CD14-positive monocyte (primary cell): ENCODE measurements around the gene ABCG2. TPM values are rescaled to one million over a fixed set of nuclear protein-coding genes. Genes with fewer than 3 reads are reported as not detected.

Experiments
- DNase-seq, 3 donors: peaks; one replicate each; pipeline ENCODE4 v3.0.0-alpha.2; 2011 to 2022
- H2AFZ ChIP-seq: 2 replicates; pipeline ENCODE4 v1.6.0; 2012; ENCODE audit warnings: mild to moderate bottlenecking, low read depth, low read length, inconsistent platforms; ENCODE audit not compliant: insufficient read depth, poor library complexity, severe bottlenecking
- H3K27ac ChIP-seq, 2 donors: 1 replicate in 1 of 2; 2 replicates in 1 of 2; pipeline ENCODE4 v1.5.1; 2012 to 2013; ENCODE audit warnings: low read length in 2 of 2, control low read depth in 1 of 2, inconsistent platforms in 1 of 2, low read depth in 1 of 2, mild to moderate bottlenecking in 1 of 2
- H3K27me3 ChIP-seq, 2 donors: one replicate each; pipeline versions ENCODE4 v1.6.0 to v1.6.1; 2011 to 2013; ENCODE audit warnings: low read length in 2 of 2; ENCODE audit not compliant: control insufficient read depth in 2 of 2, insufficient read depth in 2 of 2
- H3K36me3 ChIP-seq, 2 donors: replicated peaks in 1 of 2; 1 replicate in 1 of 2; 2 replicates in 1 of 2; pipeline versions ENCODE4 v1.5.1 to v1.6.1; 2012 to 2013; ENCODE audit warnings: low read length in 2 of 2, control low read depth in 1 of 2, inconsistent platforms in 1 of 2, mild to moderate bottlenecking in 1 of 2; ENCODE audit not compliant: insufficient read depth in 2 of 2, control insufficient read depth in 1 of 2
- H3K4me1 ChIP-seq, 2 donors: 1 replicate in 1 of 2; 2 replicates in 1 of 2; pipeline versions ENCODE4 v1.5.1 to v1.6.1; 2012 to 2013; ENCODE audit warnings: low read length in 2 of 2, control low read depth in 1 of 2, inconsistent platforms in 1 of 2, mild to moderate bottlenecking in 1 of 2, moderate library complexity in 1 of 2; ENCODE audit not compliant: insufficient read depth in 2 of 2, control insufficient read depth in 1 of 2
- H3K4me2 ChIP-seq: replicated peaks from 2 replicates; pipeline ENCODE3; 2012; ENCODE audit warnings: low read length, moderate library complexity, mild to moderate bottlenecking; ENCODE audit not compliant: poor library complexity, severe bottlenecking; ENCODE audit errors: extremely low read depth
- H3K4me3 ChIP-seq, 3 experiments: fragments of 200-600 bp in 1 of 3; sonication (generic) in 1 of 3; replicated peaks in 1 of 3; 1 replicate in 2 of 3; 2 replicates in 1 of 3; pipeline ENCODE4 v1.5.1; 2011 to 2013; ENCODE audit warnings: low read length in 3 of 3, mild to moderate bottlenecking in 3 of 3, control low read depth in 2 of 3, low read depth in 2 of 3, inconsistent platforms in 1 of 3, moderate library complexity in 1 of 3
- H3K79me2 ChIP-seq: 2 replicates; pipeline ENCODE4 v1.6.0; 2012; ENCODE audit warnings: mild to moderate bottlenecking, control low read depth, inconsistent platforms, low read length, moderate library complexity; ENCODE audit not compliant: insufficient read depth
- H3K9ac ChIP-seq: 2 replicates; pipeline ENCODE4 v1.6.0; 2017; ENCODE audit warnings: low read length, mild to moderate bottlenecking; ENCODE audit not compliant: insufficient read depth, poor library complexity, severe bottlenecking
- H3K9me3 ChIP-seq, 2 donors: replicated peaks in 1 of 2; 1 replicate in 1 of 2; 2 replicates in 1 of 2; pipeline versions ENCODE4 v1.5.1 to v1.6.1; 2012 to 2013; ENCODE audit warnings: low read length in 2 of 2, control low read depth in 1 of 2; ENCODE audit not compliant: control insufficient read depth in 1 of 2, insufficient read depth in 1 of 2
- H4K20me1 ChIP-seq: 2 replicates; pipeline ENCODE4 v1.6.0; 2012; ENCODE audit warnings: mild to moderate bottlenecking, low read length, control low read depth, moderate library complexity; ENCODE audit not compliant: insufficient read depth
- H3K27ac Mint-ChIP-seq, 7 donors: one replicate each; pipeline ENCODE4 v1.8.0; 2020; ENCODE audit warnings: mild to moderate bottlenecking in 7 of 7, mixed read lengths in 7 of 7, moderate library complexity in 6 of 7, inconsistent platforms in 2 of 7
- H3K27me3 Mint-ChIP-seq, 3 donors: one replicate each; pipeline ENCODE4 v1.8.0; 2021 to 2022; ENCODE audit warnings: low read depth in 3 of 3, mild to moderate bottlenecking in 3 of 3, mixed read lengths in 3 of 3, moderate library complexity in 3 of 3, inconsistent platforms in 1 of 3
- H3K36me3 Mint-ChIP-seq, 2 donors: one replicate each; pipeline ENCODE4 v1.8.0; 2020; ENCODE audit warnings: mixed read lengths in 2 of 2, inconsistent platforms in 1 of 2, mild to moderate bottlenecking in 1 of 2
- H3K4me1 Mint-ChIP-seq: one replicate; pipeline ENCODE4 v1.8.0; 2020; ENCODE audit warnings: mild to moderate bottlenecking, mixed read lengths
- H3K4me3 Mint-ChIP-seq, 2 donors: one replicate each; pipeline ENCODE4 v1.8.0; 2020; ENCODE audit warnings: mild to moderate bottlenecking in 2 of 2, mixed read lengths in 2 of 2, moderate library complexity in 1 of 2
- H3K9me3 Mint-ChIP-seq, 7 donors: one replicate each; pipeline ENCODE4 v1.8.0; 2020 to 2022; ENCODE audit warnings: mixed read lengths in 7 of 7, mild to moderate bottlenecking in 6 of 7, moderate library complexity in 6 of 7, inconsistent platforms in 2 of 7
- WGBS: methylation state at CpG from one replicate; pipeline ENCODE4 v1.1.5; 2013; ENCODE audit warnings: missing lambda C conversion rate; ENCODE audit not compliant: insufficient coverage; 5-methylcytosine and 5-hydroxymethylcytosine counted together
- intact Hi-C, 2 donors: fragments of 100-400 bp; cut with micrococcal nuclease; formaldehyde crosslinking; loops; one replicate each; pipeline versions ENCODE4 v1.15.0 to v1.15.1; 2023
- polyA plus RNA-seq, 3 donors: library from polyadenylated mRNA; depleted of rRNA in 1 of 3; unstranded in 2 of 3; stranded (reverse) in 1 of 3; fragments of 300-500 nt in 2 of 3; fragments of >200 nt in 1 of 3; fragmentation: Illumina TruSeq in 2 of 3; gene quantifications; 1 replicate in 2 of 3; 2 replicates in 1 of 3; pipeline ENCODE4 v1.2.3, GENCODE V29; 2012 to 2021
- TF ChIP-seq, protein P1 (sequence below): fragments of 200-600 bp; IDR thresholded peaks from one replicate; pipeline ENCODE4 v1.8.0; 2022; ENCODE audit warnings: antibody characterized with exemption, mild to moderate bottlenecking

Gene ABCG2
- polyA plus RNA-seq, 3 donors = not detected

DNA sequence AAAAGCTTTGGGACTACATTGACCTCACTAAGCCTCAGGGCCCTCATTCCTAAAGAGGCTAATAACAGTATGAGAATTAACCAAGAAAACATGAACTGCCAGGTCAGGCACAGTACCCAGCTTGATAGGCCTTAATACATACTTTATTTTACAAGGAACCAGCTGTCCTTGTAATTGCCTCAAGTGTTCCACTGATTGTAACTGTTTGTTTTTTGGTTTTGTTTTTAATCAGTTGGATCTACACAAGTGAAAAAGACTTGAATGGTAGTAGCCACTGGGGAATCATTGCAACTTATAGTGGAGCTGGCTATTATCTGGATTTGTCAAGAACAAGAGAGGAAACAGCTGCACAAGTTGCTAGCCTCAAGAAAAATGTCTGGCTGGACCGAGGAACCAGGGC, 115.4 kb downstream of the ABCG2 start:
- intact Hi-C loops = no loop called here
- no peak for DNase-seq
- H3K9ac ChIP-seq = no peak overlapping the region
- Mint-ChIP-seq H3K4me1 (peaks cover 26% of the 10 kb centered on the region), H3K27ac (no peak overlapping the region), H3K27me3 (no peaks in the 10 kb centered on the region), H3K36me3 (peaks cover 21 to 36% of the 10 kb centered on the region in 2 donors), H3K9me3 (no peaks in the 10 kb centered on the region), H3K4me3 (no peak overlapping the region)
- H3K4me2 ChIP-seq = no peak overlapping the region
- no peaks in the 10 kb centered on the region for H3K9me3 ChIP-seq
- no CpG with 5 or more reads among the region's 1 CpG for WGBS
- H3K79me2 ChIP-seq = no peaks in the 10 kb centered on the region
- TF ChIP-seq, protein P1, sequence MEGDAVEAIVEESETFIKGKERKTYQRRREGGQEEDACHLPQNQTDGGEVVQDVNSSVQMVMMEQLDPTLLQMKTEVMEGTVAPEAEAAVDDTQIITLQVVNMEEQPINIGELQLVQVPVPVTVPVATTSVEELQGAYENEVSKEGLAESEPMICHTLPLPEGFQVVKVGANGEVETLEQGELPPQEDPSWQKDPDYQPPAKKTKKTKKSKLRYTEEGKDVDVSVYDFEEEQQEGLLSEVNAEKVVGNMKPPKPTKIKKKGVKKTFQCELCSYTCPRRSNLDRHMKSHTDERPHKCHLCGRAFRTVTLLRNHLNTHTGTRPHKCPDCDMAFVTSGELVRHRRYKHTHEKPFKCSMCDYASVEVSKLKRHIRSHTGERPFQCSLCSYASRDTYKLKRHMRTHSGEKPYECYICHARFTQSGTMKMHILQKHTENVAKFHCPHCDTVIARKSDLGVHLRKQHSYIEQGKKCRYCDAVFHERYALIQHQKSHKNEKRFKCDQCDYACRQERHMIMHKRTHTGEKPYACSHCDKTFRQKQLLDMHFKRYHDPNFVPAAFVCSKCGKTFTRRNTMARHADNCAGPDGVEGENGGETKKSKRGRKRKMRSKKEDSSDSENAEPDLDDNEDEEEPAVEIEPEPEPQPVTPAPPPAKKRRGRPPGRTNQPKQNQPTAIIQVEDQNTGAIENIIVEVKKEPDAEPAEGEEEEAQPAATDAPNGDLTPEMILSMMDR = no peak
- H3K27ac ChIP-seq = no peak overlapping the region
- H4K20me1 ChIP-seq = no peaks in the 10 kb centered on the region
- peaks cover 42 to 78% of the 10 kb centered on the region in 2 donors for H3K36me3 ChIP-seq
- H2AFZ ChIP-seq = no peak overlapping the region
- no peaks in the 10 kb centered on the region for H3K27me3 ChIP-seq
- peaks cover 22 to 26% of the 10 kb centered on the region in 2 donors for H3K4me1 ChIP-seq
- no peak overlapping the region for H3K4me3 ChIP-seq

DNA sequence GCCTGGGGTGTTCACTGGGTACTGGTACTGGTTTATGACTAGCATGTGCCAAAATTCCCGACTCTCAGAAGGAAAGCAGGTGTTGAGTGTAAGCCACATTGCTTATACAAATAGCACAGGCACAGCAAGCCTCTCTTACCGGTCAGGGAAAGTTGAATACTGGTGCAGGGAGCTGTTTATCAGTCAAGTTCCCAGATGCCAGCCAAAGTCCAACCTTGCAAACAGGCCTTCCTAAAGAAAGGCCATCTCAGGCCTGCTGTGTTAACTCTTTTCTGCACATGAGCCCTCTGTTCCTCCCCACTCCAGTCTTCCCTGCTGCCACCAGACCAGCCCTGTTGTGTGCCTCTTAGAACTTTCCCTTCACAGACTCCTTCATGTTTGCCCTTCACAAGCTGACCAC, 116.8 kb downstream of the ABCG2 start:
- H3K9me3 ChIP-seq = no peaks in the 10 kb centered on the region
- intact Hi-C loops = no loop called here
- WGBS = 100% methylated on average over 1 of the region's 2 CpGs
- H3K4me3 ChIP-seq = no peak overlapping the region
- H3K79me2 ChIP-seq = no peaks in the 10 kb centered on the region
- H3K36me3 ChIP-seq = peaks cover 51 to 80% of the 10 kb centered on the region in 2 donors
- H3K9ac ChIP-seq = no peak overlapping the region
- H3K27me3 Mint-ChIP-seq = no peaks in the 10 kb centered on the region
- H4K20me1 ChIP-seq = no peaks in the 10 kb centered on the region
- H3K27ac ChIP-seq = no peak overlapping the region
- H3K9me3 Mint-ChIP-seq = no peaks in the 10 kb centered on the region
- TF ChIP-seq, protein P1 = no peak
- no peak overlapping the region for H3K4me2 ChIP-seq
- H3K4me1 ChIP-seq = peaks cover 22 to 26% of the 10 kb centered on the region in 2 donors
- no peak overlapping the region for H2AFZ ChIP-seq
- peaks cover 24 to 40% of the 10 kb centered on the region in 2 donors for H3K36me3 Mint-ChIP-seq
- no peaks in the 10 kb centered on the region for H3K27me3 ChIP-seq
- no peak overlapping the region for H3K27ac Mint-ChIP-seq
- DNase-seq = no peak
- no peak overlapping the region for H3K4me3 Mint-ChIP-seq
- H3K4me1 Mint-ChIP-seq = peaks cover 26% of the 10 kb centered on the region
